DOHH2 (cell line): ENCODE measurements around the gene GSTT2B.

ENCODE experiments used
- H3F3A ChIP-seq: fragments of 200-600 bp; sonication (generic), shearing (Covaris generic); 2 replicates; pipeline ENCODE4 v1.6.0; 2016; ENCODE audit warnings: antibody characterized with exemption, mild to moderate bottlenecking; ENCODE audit not compliant: control insufficient read depth, insufficient read depth
- H3K27ac ChIP-seq: fragments of 200-600 bp; sonication (generic); 2 replicates; pipeline ENCODE4 v1.5.1; 2014; ENCODE audit warnings: low read depth, mild to moderate bottlenecking, low read length, moderate library complexity
- H3K27me3 ChIP-seq: fragments of 200-600 bp; sonication (generic); 2 replicates; pipeline ENCODE4 v1.6.1; 2014; ENCODE audit warnings: mild to moderate bottlenecking, low read length, mixed read lengths; ENCODE audit not compliant: control insufficient read depth
- H3K36me3 ChIP-seq: fragments of 200-600 bp; sonication (generic); 2 replicates; pipeline ENCODE4 v1.6.1; 2014; ENCODE audit warnings: mild to moderate bottlenecking, low read length, moderate library complexity, mixed read lengths; ENCODE audit not compliant: control insufficient read depth
- H3K4me1 ChIP-seq: fragments of 200-600 bp; sonication (generic); 2 replicates; pipeline ENCODE4 v1.6.1; 2014; ENCODE audit warnings: mild to moderate bottlenecking, low read length, mixed read lengths; ENCODE audit not compliant: control insufficient read depth
- H3K4me2 ChIP-seq: fragments of 200-600 bp; sonication (generic); 2 replicates; pipeline ENCODE4 v1.6.0; 2014; ENCODE audit warnings: mild to moderate bottlenecking, low read length, moderate library complexity
- H3K4me3 ChIP-seq: fragments of 200-600 bp; sonication (generic); 2 replicates; pipeline ENCODE4 v1.5.1; 2014; ENCODE audit warnings: mild to moderate bottlenecking, low read length, mixed read lengths
- H3K79me2 ChIP-seq: fragments of 200-600 bp; sonication (generic); 2 replicates; pipeline ENCODE4 v1.6.1; 2014; ENCODE audit warnings: mild to moderate bottlenecking, low read length, mixed read lengths; ENCODE audit not compliant: control insufficient read depth
- H3K9me2 ChIP-seq: fragments of 200-600 bp; sonication (generic); replicated peaks from 2 replicates; pipeline ENCODE4 v1.6.1; 2014; ENCODE audit warnings: mild to moderate bottlenecking, low read length, mixed read lengths; ENCODE audit not compliant: control insufficient read depth
- H3K9me3 ChIP-seq: fragments of 200-600 bp; sonication (generic); 2 replicates; pipeline ENCODE4 v1.6.1; 2014; ENCODE audit warnings: antibody characterized with exemption, low read length, mixed read lengths; ENCODE audit not compliant: control insufficient read depth, insufficient read depth
- H4K20me1 ChIP-seq: fragments of 200-600 bp; sonication (generic); 2 replicates; pipeline ENCODE4 v1.6.0; 2014; ENCODE audit warnings: low read depth, mild to moderate bottlenecking, antibody characterized with exemption, low read length, moderate library complexity; ENCODE audit not compliant: control insufficient read depth, insufficient read depth
- EZH2phosphoT487 ChIP-seq: fragments of 200-600 bp; sonication (generic); IDR thresholded peaks from 2 replicates; pipeline ENCODE4 v1.6.1; 2017; ENCODE audit warnings: borderline replicate concordance, mild to moderate bottlenecking, antibody characterized with exemption, low read length, moderate library complexity, mixed read lengths
- TF ChIP-seq, protein P1 (sequence below): fragments of 200-600 bp; sonication (generic); IDR thresholded peaks from one replicate; pipeline ENCODE4 v1.5.1; 2014; ENCODE audit warnings: antibody characterized with exemption, mild to moderate bottlenecking, low read depth, low read length; ENCODE audit not compliant: poor library complexity, severe bottlenecking

The GSTT2B gene

DNA sequence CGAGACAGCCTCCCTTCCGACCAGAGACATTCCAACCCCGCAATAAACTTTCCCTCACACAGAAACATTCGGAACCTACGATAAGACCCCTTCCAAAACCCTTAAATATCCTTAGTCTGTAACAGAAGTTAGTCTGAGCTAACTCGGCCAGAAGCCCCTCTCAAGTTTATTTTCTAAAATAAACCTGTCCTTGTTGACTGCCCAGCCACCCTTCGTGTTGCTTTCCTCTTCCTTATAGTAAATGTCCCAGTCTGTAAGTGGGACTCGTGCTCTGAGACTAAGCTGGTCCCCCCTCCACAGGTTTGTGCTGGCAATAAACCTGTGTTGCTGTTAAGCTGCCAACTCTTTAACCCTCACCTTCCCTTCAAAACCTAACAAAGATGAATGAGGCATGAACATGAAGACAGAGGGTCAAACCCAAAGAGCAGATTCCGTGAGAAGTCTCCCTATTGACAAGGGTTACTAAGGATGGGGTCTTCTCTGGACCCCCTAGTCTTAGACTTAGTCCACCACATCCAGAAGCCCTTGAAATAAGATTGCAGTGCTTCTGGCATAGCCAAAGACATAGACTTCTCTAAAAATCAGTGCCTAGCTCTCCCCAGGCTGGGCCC lies 48.6 kb downstream of the GSTT2B start:
- no peak for TF ChIP-seq EZH2phosphoT487
- TF ChIP-seq, protein P1, sequence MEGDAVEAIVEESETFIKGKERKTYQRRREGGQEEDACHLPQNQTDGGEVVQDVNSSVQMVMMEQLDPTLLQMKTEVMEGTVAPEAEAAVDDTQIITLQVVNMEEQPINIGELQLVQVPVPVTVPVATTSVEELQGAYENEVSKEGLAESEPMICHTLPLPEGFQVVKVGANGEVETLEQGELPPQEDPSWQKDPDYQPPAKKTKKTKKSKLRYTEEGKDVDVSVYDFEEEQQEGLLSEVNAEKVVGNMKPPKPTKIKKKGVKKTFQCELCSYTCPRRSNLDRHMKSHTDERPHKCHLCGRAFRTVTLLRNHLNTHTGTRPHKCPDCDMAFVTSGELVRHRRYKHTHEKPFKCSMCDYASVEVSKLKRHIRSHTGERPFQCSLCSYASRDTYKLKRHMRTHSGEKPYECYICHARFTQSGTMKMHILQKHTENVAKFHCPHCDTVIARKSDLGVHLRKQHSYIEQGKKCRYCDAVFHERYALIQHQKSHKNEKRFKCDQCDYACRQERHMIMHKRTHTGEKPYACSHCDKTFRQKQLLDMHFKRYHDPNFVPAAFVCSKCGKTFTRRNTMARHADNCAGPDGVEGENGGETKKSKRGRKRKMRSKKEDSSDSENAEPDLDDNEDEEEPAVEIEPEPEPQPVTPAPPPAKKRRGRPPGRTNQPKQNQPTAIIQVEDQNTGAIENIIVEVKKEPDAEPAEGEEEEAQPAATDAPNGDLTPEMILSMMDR, result no peak
- Histone ChIP-seq H3F3A (peaks cover 7% of the 10 kb centered on the region), H3K9me3 (no peaks in the 10 kb centered on the region), H3K36me3 (no peaks in the 10 kb centered on the region), H3K4me1 (peaks cover 46% of the 10 kb centered on the region), H3K4me2 (peak overlapping the region; percentile 100), H3K9me2 (no peaks in the 10 kb centered on the region), H3K79me2 (peaks cover 13% of the 10 kb centered on the region), H3K27me3 (no peaks in the 10 kb centered on the region), H3K27ac (peak overlapping the region; percentile 81), H4K20me1 (no peaks in the 10 kb centered on the region), H3K4me3 (peak overlapping the region; percentile 92)

DNA sequence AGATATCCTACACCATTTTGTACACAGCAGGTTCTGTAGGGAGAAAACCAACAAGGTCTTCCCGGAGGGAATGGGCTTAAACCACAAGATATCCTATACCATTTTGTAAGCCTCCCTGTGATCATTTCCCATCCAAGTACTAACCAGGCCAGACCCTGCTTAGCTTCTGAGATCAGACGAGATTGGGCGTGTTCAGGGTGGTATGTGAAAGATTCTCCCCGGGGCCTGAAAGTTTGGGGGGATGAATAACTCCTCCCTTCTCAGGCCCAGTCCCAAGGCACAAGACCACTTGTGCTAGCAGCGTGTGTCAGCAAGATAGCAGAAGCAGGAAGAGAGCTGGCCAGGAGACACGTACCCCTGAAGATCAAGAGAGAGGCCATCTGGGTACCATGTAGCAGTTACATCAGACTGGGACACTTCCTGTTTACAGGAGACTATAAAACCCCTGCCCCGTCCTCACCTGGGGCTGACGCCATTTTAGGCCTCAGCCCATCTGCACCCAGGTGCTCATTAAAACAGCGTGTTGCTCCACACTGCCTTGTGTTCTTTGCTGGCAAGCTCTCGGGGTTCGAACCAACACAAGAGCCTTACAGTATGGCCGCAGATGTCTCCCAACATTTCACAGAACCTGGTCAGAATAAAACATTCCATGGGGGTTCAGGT lies 49.5 kb downstream of the GSTT2B start:
- H3K4me2 ChIP-seq, result peak overlapping the region; percentile 46
- TF ChIP-seq, protein P1, result no peak
- no peak for TF ChIP-seq EZH2phosphoT487
- no peaks in the 10 kb centered on the region for H4K20me1 ChIP-seq
- H3K9me3 ChIP-seq, result no peaks in the 10 kb centered on the region
- peak overlapping the region; percentile 92 for H3K4me3 ChIP-seq
- H3K4me1 ChIP-seq, result peaks cover 46% of the 10 kb centered on the region
- peaks cover 13% of the 10 kb centered on the region for H3K79me2 ChIP-seq
- H3K27ac ChIP-seq, result peak overlapping the region; percentile 18; the same call in 1 of the 2 replicates
- peaks cover 7% of the 10 kb centered on the region for H3F3A ChIP-seq
- no peaks in the 10 kb centered on the region for H3K36me3 ChIP-seq
- no peaks in the 10 kb centered on the region for H3K9me2 ChIP-seq
- H3K27me3 ChIP-seq, result no peaks in the 10 kb centered on the region

DNA sequence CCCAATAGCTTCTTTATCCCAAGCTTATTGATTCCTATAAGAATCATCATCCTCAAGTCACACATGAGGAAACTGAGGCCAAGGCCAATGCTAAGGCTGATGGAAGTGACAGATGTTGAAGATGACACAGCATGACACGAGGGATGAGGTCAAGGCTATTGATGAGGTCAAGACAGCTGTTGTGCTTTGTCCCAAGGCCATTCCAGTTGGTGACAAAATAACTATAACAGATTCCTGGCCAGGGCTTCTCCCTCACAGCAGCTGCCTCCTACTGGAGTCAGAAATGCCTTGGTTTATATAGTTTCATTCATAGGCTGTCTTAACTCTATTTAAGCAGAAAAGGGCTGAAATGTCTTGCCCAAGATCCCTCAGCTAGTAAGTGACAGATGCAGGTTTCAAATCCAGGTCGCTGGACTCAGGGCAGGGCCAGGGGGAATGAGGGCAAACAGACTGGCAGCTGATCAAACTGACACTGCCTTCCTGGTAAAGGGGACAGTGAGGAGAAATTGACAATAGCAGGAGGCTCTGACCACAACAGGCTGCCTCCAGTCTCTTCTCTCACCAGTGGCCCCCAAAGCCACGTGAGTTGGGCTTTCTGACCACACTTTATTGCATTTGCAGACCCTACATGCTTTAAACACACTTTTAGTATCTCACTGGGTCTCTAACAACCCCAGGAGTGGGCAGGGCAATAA lies 50.4 kb downstream of the GSTT2B start:
- Histone ChIP-seq H4K20me1 (no peaks in the 10 kb centered on the region), H3K36me3 (no peaks in the 10 kb centered on the region), H3K27ac (no peak overlapping the region), H3K9me3 (no peaks in the 10 kb centered on the region), H3K4me3 (no peak overlapping the region), H3K4me2 (peak overlapping the region; percentile 46; the same call in 1 of the 2 replicates), H3K79me2 (peaks cover 13% of the 10 kb centered on the region), H3K27me3 (peaks cover 3% of the 10 kb centered on the region; the same call in 1 of the 2 replicates), H3K9me2 (no peaks in the 10 kb centered on the region), H3K4me1 (peaks cover 44% of the 10 kb centered on the region), H3F3A (peaks cover 7% of the 10 kb centered on the region)
- TF ChIP-seq, protein P1, result no peak
- TF ChIP-seq EZH2phosphoT487, result no peak
